Prostate gland (tissue), 2 donors: Measurements from ENCODE around the gene TSPOAP1.

Source experiments
- CTCF ChIP-seq, 4 experiments: fragments of 200-600 bp in 2 of 4; fragments of 450-650 bp in 2 of 4; sonication (generic) in 2 of 4; IDR thresholded peaks; 1 replicate in 3 of 4; 2 replicates in 1 of 4; pipeline ENCODE4 v1.5.1; 2016 to 2019; ENCODE audit warnings: antibody characterized with exemption in 4 of 4, mild to moderate bottlenecking in 2 of 4, moderate library complexity in 2 of 4
- POLR2A ChIP-seq: fragments of 450-650 bp; IDR thresholded peaks from one replicate; pipeline ENCODE4 v1.6.1; 2016; ENCODE audit warnings: antibody characterized with exemption, mild to moderate bottlenecking
- POLR2AphosphoS5 ChIP-seq: sonication (generic); formaldehyde crosslinking; IDR thresholded peaks from one replicate; pipeline ENCODE4 v1.6.1; 2017; ENCODE audit warnings: antibody characterized with exemption

- TF ChIP-seq POLR2AphosphoS5: no peak
- TF ChIP-seq CTCF (IDR thresholded peaks at IDR 0.05): no peak
- no peak for TF ChIP-seq POLR2A
Observed at GRCh38 chr17:58377661-58378060, 49.1 kb upstream of the TSPOAP1 start.
